GM12801 (cell line): ENCODE results near the gene PCNT.

Source experiments
- CTCF ChIP-seq: IDR thresholded peaks from one replicate; pipeline ENCODE4 v1.5.1; 2011; ENCODE audit warnings: control low read depth; ENCODE audit not compliant: insufficient read length; ENCODE audit errors: extremely low read depth

Gene PCNT

GRCh38 chr21:46428987-46429710 is 105.2 kb downstream of the PCNT start:
- no peak for TF ChIP-seq CTCF

- no peak for TF ChIP-seq CTCF
Measured at GRCh38 chr21:46429754-46430681, 106.1 kb downstream of the PCNT start.

GRCh38 chr21:46431448-46431847 is 107.5 kb downstream of the PCNT start:
- TF ChIP-seq CTCF: no peak

- no peak for TF ChIP-seq CTCF
Measured at GRCh38 chr21:46431884-46432488, 108.0 kb downstream of the PCNT start.

GRCh38 chr21:46434322-46434958 is 110.5 kb downstream of the PCNT start:
- no peak for TF ChIP-seq CTCF

GRCh38 chr21:46435786-46436227 is 111.9 kb downstream of the PCNT start:
- no peak for TF ChIP-seq CTCF

- TF ChIP-seq CTCF: no peak
Measured at GRCh38 chr21:46436621-46437020, 112.7 kb downstream of the PCNT start.
